ENCODE measurements around the gene LRMDA.

Gene LRMDA

GRCh38 chr10:75556320-75556719 lies 124.9 kb downstream of the LRMDA start (continued):
- no peak for TF ChIP-seq FEZF1 (tag by site-specific recombination; IDR thresholded peaks at IDR 0.05)
- no peak for TF ChIP-seq ZNF214 (tag by site-specific recombination; IDR thresholded peaks at IDR 0.05; ENCODE audit: borderline replicate concordance)
- no peak for TF ChIP-seq GLIS2 (tag by site-specific recombination; IDR thresholded peaks at IDR 0.05)
- TF ChIP-seq YY2 (tag by site-specific recombination; IDR thresholded peaks at IDR 0.05) = no peak
- TF ChIP-seq HOXA7 (CRISPR knock-in tag; IDR thresholded peaks at IDR 0.05; ENCODE audit: borderline replicate concordance) = no peak
- TF ChIP-seq ZNF324 (tag by site-specific recombination; IDR thresholded peaks at IDR 0.05) = no peak

GRCh38 chr10:75565286-75566251 lies 134.1 kb downstream of the LRMDA start:
- ChIA-PET CTCF (no interaction called here), POLR2A (no interaction called here)
- no peak overlapping the region for H3K4me3 ChIP-seq (ENCODE audit: low read depth, low read length)

More at GRCh38 chr10:75565286-75566251, 134.1 kb downstream of the LRMDA start:
- Histone ChIP-seq H3K4me1 (ENCODE audit: control insufficient read depth, insufficient read depth, low read length) (no peaks in the 10 kb centered on the region), H3K9me3 (ENCODE audit: control insufficient read depth, insufficient read depth, low read depth, low read length) (no peaks in the 10 kb centered on the region), H3K27ac (ENCODE audit: extremely low read depth, low read depth, low read length) (no peak overlapping the region), H3K36me3 (ENCODE audit: control insufficient read depth in 2 of 2, insufficient read depth in 1 of 2, low read length in 2 of 2) (no peaks in the 10 kb centered on the region)
- TF ChIP-seq ZNF626 (tag by site-specific recombination; IDR thresholded peaks at IDR 0.05) (no peak), ZNF747 (tag by site-specific recombination; IDR thresholded peaks at IDR 0.05) (no peak), PRDM4 (tag by site-specific recombination; IDR thresholded peaks at IDR 0.05) (no peak), REPIN1 (tag by site-specific recombination; IDR thresholded peaks at IDR 0.05; ENCODE audit: low read depth) (no peak), ZBTB26 (tag by site-specific recombination; optimal IDR thresholded peaks at IDR 0.05) (no peak), GLI2 (tag by site-specific recombination; IDR thresholded peaks at IDR 0.05; ENCODE audit: borderline replicate concordance, low read depth) (no peak), ZNF785 (tag by site-specific recombination; IDR thresholded peaks at IDR 0.05) (no peak), ZNF558 (tag by site-specific recombination; IDR thresholded peaks at IDR 0.05) (no peak), ZNF248 (tag by site-specific recombination; IDR thresholded peaks at IDR 0.05) (no peak), REST (tag by site-specific recombination; IDR thresholded peaks at IDR 0.05) (no peak), ZNF157 (tag by site-specific recombination; IDR thresholded peaks at IDR 0.05) (no peak), ZNF211 (tag by site-specific recombination; IDR thresholded peaks at IDR 0.05; ENCODE audit: low read depth) (no peak), ZNF146 (tag by site-specific recombination; IDR thresholded peaks at IDR 0.05) (no peak)
